ENCODE data around the gene DCST2. TPM values are rescaled to one million over a fixed set of nuclear protein-coding genes. Genes with fewer than 3 reads are reported as not detected.

The DCST2 gene
- total and polyA plus RNA-seq, 9 of the 15 experiments (the other 6 are each of a cell fraction or from before 2014, with no cell fraction given), result 0.09 to 0.49 (median 0.11) TPM; not detected in 3

- TF ChIP-seq ZNF318 (IDR thresholded peaks at IDR 0.05; ENCODE audit: borderline replicate concordance in 1 of 2, low read depth in 1 of 2) (peak in 1 of 2 experiments; percentile 37; a peak in 1 of 4 replicates), TAF9B (IDR thresholded peaks at IDR 0.05; ENCODE audit: partially characterized antibody) (peak; percentile 70), POLR3G (IDR thresholded peaks at IDR 0.05; ENCODE audit: extremely low read depth, insufficient read length, insufficient replicate concordance) (no peak), MBD1 (CRISPR knock-in tag; IDR thresholded peaks at IDR 0.05) (no peak), ZNF280B (CRISPR knock-in tag; IDR thresholded peaks at IDR 0.05) (no peak), PRDM10 (IDR thresholded peaks at IDR 0.05; ENCODE audit: partially characterized antibody) (peak; percentile 37), XRCC3 (IDR thresholded peaks at IDR 0.05) (no peak), SAP30 (IDR thresholded peaks at IDR 0.05; ENCODE audit: borderline replicate concordance, insufficient read depth, low read depth, low read length, poor library complexity, severe bottlenecking) (peak; percentile 96), NCOA4 (IDR thresholded peaks at IDR 0.05; ENCODE audit: partially characterized antibody) (no peak)
Measured at GRCh38 chr1:154982897-154983648, 50.5 kb downstream of the DCST2 start, which contains the start of gene FLAD1 (continued).

All from K562 (cell line).